ENCODE measurements around the gene TRPM2.

- TF ChIP-seq SMC3 (IDR thresholded peaks at IDR 0.05; ENCODE audit: low read depth, low read length): no peak
- TF ChIP-seq CTCF (conservative IDR thresholded peaks at IDR 0.05; ENCODE audit: low read depth, low read length): no peak
- no peak for TF ChIP-seq POLR2A (IDR thresholded peaks at IDR 0.05; ENCODE audit: low read depth, low read length)
- TF ChIP-seq FOS (IDR thresholded peaks at IDR 0.05; ENCODE audit: low read depth, low read length): no peak
- TF ChIP-seq CHD1 (IDR thresholded peaks at IDR 0.05; ENCODE audit: low read depth, low read length): no peak
- TF ChIP-seq RAD21 (IDR thresholded peaks at IDR 0.05; ENCODE audit: low read length): no peak
These were observed 114.4 kb downstream of the TRPM2 start for GRCh38 chr21:44467859-44468195.

Data from IMR-90 (cell line).